GM04504 (cell line): Measurements from ENCODE around the gene USP32.

Experiments used
- DNase-seq: peaks from one replicate; pipeline ENCODE4 v3.0.0-alpha.2; 2012; ENCODE audit warnings: low read depth

The USP32 gene

DNA sequence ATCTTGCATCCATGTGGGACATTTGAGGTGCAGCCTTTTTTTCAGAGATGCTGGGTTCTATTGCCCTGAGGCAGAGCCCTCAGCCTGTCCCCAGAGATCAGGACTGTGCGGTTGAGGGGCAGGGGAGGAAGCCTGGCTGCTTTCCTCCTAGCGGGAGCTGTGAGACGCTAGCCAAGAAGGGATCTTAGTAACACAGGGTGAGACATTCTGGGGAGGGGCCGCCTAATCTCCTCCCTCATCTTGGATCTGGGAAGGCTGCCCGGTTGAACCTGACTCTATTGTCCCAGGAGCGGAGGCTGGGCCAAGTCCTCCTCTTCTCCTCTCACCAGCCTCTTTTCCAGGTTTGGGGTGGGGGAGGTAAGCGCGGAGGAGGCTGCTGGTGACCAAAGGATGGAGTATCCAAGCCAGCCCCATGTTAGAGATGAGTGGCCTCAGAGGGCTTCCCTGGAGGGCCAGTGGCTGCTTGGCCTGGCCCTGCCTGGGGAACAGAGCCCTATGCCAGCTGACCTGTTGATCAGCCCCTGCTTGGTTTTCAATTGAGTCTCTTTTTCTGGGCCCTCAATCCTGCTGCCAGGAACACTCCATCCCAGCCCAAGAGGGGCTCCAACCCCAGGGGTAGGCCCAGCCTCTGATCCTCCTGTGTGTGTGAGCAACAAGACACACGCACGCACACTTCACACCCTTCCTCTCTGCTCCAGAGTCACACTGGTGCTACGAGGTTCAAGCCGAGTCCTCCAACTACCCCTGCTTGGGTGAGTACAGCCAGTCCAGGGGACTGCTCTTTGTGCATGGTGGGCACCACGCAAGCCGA lies 237.1 kb downstream of the USP32 start:
- DNase-seq: peak; percentile 86

DNA sequence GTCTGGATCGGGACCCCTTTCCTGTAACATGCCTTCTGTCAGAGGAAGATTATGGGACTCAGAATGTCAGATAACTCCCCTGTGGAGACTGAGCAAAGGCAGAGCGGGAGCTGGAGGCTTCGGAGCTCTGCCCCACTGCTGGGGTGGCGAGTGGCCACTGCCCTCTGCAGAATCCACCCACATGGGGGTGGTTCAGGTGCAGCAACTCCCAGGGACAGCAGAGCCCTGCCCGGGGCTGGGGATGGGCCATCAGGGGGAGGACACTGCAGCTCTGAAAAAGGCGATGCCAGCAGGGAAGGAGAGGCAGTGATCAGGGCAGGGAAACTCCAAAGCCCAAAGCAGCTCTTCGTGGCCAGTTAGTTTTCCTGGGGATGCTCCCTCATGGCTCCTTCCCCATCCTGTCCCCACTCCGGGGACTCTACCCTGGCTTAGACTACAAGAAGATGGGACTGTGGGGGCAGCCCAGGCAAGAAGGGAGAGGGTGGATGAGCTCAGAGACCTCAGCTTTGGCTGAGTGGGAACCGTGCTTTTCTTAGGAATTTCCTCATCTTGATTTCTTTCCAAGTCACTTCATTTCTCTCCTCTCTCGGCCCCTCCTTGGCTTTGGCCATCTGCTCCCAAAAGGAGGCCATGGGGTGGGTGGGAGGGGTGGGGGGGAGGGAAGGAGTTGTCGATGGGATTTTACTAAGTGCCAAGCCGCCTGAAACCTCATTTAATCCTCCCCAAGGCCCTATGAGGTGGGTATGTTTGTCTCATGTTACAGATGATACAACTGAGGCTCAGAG lies 238.1 kb downstream of the USP32 start:
- DNase-seq: peak; percentile 28

DNA sequence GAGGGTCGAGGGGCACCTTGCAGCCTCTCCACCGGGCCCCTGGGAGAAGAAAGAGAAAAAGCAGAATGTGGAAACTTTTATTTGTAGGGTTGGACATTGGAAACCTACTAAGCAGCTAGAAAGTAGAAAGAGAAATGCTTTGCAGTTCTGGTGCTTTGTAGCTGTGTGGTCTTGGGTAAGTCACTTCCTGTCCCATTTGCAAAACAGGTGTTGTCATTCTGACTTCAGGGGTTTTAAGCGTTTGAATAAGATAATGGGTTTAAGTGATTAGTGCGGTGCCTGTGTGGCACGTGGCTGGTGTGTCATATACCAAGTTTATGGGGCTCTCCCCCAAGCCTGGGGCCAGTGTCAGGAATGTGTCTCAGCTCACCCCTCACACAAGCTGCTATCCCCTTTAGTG lies 240.6 kb downstream of the USP32 start:
- DNase-seq: no peak

DNA sequence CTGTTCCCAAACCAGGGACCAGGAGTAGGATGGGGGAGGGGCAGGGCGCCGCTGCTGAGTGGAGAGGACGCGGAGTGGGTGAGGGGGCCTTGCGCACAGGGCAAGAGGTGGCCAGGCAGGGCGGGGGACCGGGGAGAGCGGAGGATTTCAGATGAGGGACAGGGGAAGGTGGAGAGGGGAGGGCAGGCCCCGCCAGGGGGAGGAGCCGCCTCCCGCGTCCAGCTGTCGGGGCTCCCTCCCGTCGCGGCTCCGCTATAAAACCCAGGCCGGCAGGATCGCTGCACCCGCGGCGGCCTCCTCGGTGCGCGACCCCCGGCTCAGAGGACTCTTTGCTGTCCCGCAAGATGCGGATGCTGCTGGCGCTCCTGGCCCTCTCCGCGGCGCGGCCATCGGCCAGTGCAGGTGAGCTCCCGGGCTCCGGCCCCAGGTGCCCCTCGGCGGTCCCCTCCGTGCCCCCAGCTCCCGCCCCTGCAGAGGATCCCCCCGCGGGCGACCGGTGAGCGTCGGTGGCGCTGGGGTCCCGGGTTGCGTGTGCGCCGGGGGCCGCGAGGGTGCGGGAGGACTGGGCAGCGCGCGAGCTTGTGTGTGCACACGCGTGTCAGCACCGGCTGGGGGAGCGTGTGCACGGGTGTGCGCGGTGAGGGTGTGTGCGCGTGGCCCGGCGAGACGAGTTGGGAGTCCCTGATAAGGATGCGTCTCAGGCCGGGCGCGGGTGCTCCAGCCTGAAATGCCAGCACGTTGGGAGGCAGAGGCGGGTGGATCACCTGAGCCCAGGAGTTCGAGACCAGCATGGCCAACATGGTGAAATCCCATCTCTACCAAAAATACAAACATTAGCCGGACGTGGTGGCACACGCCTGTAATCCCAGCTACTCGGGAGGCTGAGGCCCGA lies 242.0 kb downstream of the USP32 start, which contains the start of gene CA4:
Gene CA4, plus strand, starts transcription at position 283 of the 892 bp plus-strand sequence. Its CDS starts 62 bp downstream, at position 345.
- DNase-seq: no peak

DNA sequence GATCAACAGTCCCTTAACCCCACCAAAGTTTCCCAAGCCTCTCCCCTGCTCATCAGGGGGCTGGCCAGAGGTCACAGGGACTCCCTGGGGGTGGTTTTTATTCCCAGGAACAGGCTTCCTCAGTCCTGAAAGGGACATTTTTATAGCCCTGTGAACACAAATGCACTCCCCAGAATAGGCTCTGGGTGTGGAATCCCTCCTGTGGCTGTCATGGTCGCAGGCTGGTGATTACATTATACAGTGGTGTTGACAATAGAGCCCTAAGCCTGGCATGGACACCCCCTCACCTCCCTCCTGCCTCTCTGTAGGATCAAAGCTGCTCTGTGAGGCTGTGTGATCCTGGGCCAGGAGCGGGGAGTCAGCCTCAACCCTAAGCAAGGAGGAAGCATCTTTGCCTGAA lies 243.6 kb downstream of the USP32 start:
- no peak for DNase-seq

DNA sequence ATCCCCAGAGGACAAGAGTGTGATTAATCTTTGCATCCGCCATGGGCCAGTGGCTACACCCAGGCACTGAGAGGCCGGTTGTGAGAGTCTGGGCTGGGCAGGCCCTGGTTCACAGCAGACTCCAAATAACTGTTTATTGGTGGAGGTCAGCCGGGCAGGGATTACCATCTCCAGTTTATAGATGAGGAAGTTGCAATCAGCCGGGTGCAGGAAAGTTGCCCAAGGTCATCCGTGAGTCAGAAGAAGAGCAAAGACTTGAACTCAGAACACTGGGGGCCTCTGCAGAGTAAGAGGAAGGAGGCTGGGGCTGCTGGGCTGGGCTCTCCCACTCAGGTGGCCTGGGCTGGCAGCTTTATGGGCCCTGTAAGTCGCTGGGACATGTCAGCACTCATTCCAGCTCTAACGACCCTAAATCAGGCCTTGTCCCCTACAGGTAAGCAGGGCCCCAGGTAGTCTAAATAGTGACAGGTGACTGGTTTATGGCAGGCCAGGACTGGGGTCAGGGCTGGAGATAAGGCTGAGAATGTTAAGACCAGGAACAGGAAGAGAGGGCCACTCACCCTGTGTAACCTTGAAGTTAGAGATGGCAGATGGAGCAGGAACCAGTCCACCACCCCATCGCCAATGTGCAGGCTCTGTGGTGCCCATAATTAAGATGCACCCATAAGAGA lies 244.2 kb downstream of the USP32 start:
- no peak for DNase-seq

DNA sequence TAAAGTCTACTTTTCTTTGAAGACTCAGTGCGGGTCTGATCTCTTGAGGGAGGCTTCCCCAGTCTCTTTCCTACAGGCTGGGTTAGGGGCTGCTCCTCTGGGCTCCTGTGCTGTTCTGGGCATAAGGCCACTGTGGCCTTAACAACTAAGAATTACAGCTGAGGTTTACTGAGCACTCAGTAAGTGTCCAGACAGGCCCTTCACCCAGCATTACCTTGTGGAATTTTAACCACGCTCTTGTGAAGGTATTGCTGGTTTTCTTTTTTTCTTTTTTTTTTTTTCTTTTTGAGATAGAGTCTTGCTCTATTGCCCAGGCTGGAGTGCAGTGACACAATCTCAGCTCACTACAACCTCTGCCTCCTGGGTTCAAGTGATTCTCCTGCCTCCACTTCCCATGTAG lies 245.7 kb downstream of the USP32 start:
- no peak for DNase-seq

DNA sequence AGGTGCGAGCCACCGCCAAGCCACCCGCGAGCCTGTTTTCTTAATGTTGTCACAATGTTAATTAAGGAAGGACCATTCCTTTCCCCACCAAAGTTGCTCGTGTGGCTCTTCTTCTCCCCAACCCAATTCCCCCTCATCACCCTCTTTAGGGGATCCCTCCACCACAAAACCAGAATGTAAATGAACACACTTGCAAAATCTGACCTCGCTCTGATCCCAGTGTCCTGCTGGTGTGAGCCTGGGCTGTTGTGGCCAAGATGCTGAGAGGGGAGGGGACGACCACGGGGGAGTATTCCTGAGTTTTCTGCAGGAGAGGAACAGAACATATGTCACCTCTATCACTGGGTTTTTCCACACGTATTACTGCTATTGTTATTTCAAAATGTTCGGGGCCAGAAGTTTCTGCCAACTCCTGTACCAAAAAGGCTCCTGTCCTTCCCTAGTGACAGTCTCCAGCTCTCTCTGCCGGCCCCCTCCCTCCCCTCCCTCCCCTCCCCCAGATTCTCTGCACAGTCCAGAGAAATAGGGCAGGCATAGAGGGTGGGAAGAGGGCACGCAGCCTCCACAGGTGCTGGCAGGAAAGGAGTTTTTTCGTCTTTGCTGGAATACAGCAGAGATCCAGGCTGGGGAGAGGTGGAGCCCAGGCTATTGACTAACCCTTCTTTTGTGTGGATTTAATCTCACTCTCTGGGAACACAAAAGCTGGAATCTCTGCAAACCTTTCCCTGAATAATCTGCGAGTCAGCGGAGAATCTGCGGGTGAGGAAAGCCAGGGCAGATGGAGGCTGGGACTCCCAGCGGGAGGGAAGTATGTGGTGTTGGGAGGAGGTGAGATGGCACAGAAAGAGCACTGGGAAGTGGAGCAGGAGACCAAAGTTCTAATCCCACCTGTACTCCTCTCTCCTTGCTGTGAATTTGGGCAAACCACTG lies 246.7 kb downstream of the USP32 start:
- DNase-seq: no peak

DNA sequence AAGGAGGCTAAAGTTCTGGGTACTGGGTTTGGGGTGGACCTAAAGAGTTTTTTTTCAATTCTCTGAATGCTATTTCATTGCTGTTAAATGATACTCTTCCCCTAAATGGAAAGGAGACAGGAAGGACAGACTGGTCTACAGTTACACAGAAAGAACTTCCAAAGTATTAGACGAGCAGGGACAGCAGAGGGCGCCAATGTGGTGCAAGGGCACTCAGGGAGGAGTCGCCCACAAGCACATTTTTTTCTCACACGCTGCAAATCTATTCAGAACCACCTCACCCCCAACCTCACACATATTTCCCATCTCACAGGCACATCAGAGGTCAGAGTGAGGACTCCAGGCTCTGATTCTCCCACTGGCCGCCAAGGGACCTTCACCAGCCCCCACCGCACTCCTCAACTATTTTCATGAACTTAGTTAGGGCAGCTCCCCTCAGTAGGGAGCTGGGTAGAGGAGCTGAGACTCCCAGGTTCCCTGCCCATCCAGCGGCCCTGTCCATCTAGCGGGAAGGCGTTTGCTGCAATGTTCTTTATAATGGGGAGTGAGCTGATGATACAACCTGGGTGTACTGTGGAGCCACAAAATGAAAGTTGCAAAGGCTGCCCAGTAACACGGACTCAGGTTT lies 248.9 kb downstream of the USP32 start:
- DNase-seq: peak; percentile 73

DNA sequence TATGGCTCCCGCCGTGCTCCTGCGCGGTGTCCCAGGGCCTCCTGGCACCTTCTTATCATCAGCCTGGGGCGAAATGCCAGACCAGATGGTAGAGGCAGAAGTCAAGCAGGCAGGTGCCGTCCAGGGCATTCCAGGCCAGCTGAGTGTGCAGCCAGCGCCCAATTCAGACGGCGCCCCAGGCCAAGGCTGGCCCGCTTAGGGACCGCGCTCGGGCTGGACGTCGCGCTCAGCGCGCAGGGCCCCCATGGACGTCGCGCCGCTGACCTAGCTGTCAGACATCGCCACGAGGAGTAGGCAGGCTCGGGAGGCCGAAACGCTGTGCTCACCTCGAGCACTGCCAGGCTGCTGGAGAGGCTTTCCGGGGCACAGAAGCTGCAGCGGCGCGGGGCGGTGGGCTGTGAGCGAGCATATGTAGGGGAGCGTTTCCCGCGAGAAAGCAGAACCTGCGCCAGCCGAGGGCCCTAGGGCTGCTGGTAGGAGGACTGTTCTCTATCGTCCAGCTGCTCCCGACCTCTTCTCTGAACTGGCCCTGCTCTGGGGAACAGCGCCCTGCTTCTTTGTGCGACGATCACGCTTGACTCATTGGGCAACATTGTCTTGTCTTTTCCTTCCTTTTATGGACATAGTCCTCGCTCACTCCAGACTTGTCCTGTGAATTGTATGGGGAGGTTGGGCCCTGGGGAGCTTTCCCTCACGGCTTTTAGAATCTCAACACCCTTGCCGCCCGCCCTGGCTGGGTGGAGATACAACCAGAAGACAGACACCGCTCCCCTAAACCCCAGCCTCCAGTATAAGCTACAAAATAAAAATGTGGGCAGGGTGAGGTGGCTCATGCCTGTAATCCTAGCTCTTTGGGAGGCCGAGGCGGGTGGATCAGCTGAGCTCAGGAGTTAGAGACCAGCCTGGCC lies 250.6 kb downstream of the USP32 start:
- DNase-seq: no peak

DNA sequence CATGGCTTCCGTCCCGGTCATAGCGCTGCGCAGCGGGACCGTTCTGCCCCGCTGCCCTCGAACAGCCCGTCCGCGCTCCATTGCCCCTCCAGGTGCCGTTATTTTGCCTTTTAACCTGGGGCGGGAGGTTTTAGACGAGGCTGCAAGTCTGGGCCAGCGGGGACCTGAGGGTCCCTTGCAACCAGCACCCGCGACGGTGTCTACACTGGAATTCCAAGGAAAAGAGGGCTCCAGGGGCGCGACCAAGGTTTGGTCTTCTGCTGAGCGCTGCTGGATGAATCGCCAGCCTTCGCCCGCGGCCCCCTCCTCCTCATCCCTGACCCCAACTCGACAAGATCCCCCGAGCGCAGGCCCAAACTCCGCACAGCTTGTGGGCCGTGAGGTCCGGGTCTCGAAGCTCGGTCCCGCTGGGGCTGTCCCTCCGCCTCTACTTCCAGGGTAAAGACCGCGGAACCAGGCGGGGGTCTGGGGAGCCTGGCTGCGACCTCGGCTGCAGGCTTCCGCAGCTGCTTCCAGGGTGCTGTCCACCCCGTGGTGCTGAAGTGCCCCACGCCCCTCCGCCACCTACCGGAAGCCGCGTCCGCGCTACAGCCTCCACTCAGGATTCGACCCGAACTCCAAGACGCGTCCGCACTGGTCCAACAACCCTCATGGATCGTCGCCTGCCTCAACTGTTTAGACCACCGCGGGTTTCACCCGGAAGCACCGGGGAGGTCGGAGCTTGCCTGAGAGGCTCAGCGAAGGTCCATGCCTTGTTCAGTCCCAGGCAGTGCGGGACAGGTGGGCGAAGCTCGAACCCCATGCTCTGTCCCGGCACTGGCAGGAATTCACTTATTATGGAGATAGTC lies 252.3 kb downstream of the USP32 start:
- peak; percentile 25 for DNase-seq

DNA sequence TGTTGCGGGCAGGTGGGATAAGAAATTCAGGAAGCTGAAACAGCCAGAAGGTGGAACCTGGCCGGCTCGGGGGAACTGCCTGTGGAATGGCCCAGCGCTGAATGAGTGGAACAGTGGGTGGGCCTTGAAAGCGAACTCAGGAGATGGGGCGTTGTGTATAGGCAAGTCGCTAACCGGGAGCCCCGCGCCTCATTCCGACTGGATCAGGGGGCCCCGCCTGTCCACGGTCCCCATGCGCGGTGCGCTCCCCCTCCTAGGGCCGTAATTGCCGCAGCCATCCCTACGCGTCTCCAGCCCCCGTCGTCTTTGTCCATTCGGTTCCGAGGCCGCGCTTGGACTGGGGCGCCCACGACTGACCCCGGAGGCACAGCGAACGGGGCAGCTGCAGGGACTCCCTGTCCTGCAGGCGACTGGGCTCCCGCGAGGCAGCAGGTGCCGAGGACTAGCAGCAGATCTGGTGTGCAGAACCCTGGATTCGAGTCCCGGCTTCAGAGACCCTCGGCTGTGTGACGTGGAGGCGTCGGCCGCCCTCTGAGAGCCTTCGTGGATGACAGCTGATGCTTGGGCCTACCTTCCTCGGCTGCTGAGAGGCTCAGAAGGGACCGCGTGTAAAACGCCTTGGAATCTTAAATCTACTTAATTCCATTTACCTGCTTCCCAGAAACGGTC lies 253.0 kb downstream of the USP32 start:
- DNase-seq: no peak

DNA sequence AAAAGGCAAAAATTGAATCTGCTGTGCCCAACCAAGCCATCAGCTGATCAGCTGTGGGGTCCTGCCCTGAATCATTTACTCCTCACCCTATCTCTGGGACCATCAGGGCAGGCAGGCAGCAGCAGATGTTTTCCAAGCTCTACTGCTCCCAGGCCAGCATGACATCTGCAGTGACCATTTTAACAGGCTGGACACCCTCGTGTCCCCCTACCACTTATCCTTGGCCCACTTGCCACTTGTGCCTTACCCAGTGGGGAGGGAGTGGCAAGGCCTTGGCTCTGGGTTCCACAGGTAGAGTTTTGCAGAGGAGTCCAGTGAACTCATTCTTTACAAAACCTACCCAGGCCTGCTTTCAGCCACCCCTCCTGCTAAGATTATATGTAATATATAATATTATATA lies 254.2 kb downstream of the USP32 start:
- no peak for DNase-seq

DNA sequence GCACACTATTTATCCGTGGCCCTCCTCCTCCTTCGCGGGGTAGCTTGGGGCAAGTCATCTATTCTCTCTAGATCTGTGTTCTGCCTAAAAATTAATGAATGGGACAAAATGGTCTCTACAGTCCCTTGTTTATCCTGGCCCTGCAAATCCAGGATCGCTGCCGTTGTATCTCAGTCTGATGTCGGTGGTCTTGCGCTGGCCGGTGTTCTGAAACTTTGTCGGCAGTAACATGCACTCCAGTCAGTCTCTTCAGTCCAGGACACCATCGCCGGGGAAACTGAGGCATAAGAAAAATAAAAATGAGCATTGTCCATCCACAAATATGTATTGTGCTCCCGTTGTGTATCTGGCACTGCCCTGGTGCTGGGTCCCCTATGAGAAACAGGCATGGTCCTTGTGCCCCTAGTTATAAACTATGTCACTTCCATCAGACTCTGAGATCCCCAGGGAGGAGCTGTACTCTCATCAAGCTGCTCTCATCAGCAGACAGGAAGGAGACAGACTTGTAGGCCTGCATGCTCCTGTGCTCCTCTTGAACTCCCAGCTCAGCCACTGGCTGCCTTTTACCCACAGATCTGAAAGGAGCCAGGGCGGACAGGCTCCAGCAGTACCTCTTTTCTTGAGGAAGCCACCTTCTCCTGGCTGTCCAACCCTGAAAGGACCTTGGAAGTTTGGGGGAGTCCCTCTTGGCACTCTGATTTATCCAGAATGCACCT lies 255.8 kb downstream of the USP32 start:
- DNase-seq: no peak

DNA sequence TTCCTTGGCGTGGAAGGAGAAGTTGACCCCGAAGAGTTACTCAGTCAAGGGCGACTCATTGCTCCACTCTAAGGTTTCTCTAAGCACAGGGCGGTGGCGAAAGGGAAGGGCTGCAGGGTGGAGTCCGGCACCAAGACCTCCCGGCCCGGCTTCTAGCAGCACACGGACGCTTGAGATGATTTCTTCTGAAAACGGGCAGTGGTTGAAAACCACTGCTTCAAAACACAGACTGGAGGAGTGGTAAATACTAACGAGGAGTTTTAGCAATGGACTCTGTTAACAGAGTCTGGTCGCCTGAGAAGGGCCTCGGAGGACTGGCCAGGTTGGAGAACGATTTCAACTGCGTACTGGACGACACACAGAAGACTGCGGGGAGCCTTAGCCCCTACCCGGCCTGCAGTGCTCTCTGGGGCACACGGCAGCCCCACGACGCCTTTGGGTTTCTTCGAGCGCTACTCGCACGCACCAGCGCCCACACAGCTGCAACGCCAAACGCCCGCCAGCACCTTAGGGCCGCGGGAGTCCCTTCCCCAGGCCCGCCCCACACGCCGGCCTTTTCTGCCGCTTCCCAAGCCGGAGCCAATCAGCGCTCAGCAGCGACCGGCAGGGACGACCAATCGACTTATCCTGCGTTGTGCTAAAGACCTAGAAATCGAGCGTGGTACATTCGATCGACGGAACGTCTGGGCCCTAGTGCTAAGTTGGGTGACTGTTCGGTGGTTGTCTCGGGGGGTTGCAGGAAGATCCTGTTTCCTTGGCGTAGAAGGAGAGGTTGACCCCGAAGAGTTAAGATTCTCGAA lies 256.6 kb downstream of the USP32 start:
- DNase-seq: peak; percentile 74
